HEK293 (cell line): ENCODE measurements around the gene PURB.
A peak's percentile ranks its signal among the peaks of the same experiment; 100 is the strongest.

Experiments used
- GLI4 ChIP-seq: fragments of 450-650 bp; formaldehyde crosslinking; IDR thresholded peaks from 2 replicates; pipeline ENCODE4 v1.5.1; 2016; ENCODE audit warnings: missing biosample characterization, missing genetic modification characterization
- HIC1 ChIP-seq: fragments of 450-650 bp; formaldehyde crosslinking; IDR thresholded peaks from 2 replicates; pipeline ENCODE4 v1.5.1; 2016; ENCODE audit warnings: missing biosample characterization, missing genetic modification characterization
- HOXC10 ChIP-seq: sonication (generic); formaldehyde crosslinking; IDR thresholded peaks from 2 replicates; pipeline ENCODE4 v1.8.1; 2023; ENCODE audit warnings: mild to moderate bottlenecking, missing genetic modification reagents
- HOXD13 ChIP-seq: sonication (generic); formaldehyde crosslinking; IDR thresholded peaks from 2 replicates; pipeline ENCODE4 v1.8.0; 2022; ENCODE audit warnings: missing genetic modification reagents, borderline replicate concordance
- IKZF3 ChIP-seq: fragments of 450-650 bp; IDR thresholded peaks from 2 replicates; pipeline ENCODE4 v1.5.0; 2018; ENCODE audit warnings: missing biosample characterization, mild to moderate bottlenecking, missing genetic modification characterization, moderate library complexity
- MZF1 ChIP-seq: fragments of 450-650 bp; formaldehyde crosslinking; IDR thresholded peaks from 2 replicates; pipeline ENCODE4 v1.5.1; 2017; ENCODE audit warnings: missing biosample characterization, missing genetic modification characterization, borderline replicate concordance
- OSR2 ChIP-seq: fragments of 450-650 bp; formaldehyde crosslinking; IDR thresholded peaks from 2 replicates; pipeline ENCODE4 v1.5.1; 2016; ENCODE audit warnings: missing biosample characterization, missing genetic modification characterization
- SP2 ChIP-seq: fragments of 450-650 bp; formaldehyde crosslinking; IDR thresholded peaks from 2 replicates; pipeline ENCODE4 v1.5.1; 2016; ENCODE audit warnings: missing biosample characterization, missing genetic modification characterization
- WT1 ChIP-seq: fragments of 450-650 bp; formaldehyde crosslinking; IDR thresholded peaks from 2 replicates; pipeline ENCODE4 v1.5.1; 2016; ENCODE audit warnings: missing biosample characterization, missing genetic modification characterization
- ZBTB48 ChIP-seq: fragments of 450-650 bp; formaldehyde crosslinking; IDR thresholded peaks from 2 replicates; pipeline ENCODE4 v1.5.1; 2016; ENCODE audit warnings: missing biosample characterization, missing genetic modification characterization
- ZFHX2 ChIP-seq: fragments of 450-650 bp; formaldehyde crosslinking; conservative IDR thresholded peaks from 2 replicates; pipeline ENCODE4 v1.5.1; 2016; ENCODE audit warnings: missing biosample characterization, missing genetic modification characterization
- ZNF112 ChIP-seq: fragments of 450-650 bp; formaldehyde crosslinking; IDR thresholded peaks from 2 replicates; pipeline ENCODE4 v1.5.0; 2017; ENCODE audit warnings: missing biosample characterization, missing genetic modification characterization
- ZNF121 ChIP-seq: fragments of 450-650 bp; formaldehyde crosslinking; IDR thresholded peaks from 2 replicates; pipeline ENCODE4 v1.5.1; 2016; ENCODE audit warnings: missing biosample characterization, missing genetic modification characterization
- ZNF140 ChIP-seq: fragments of 450-650 bp; formaldehyde crosslinking; IDR thresholded peaks from 2 replicates; pipeline ENCODE4 v1.5.1; 2016; ENCODE audit warnings: missing biosample characterization, missing genetic modification characterization
- ZNF155 ChIP-seq: fragments of 450-650 bp; formaldehyde crosslinking; IDR thresholded peaks from 2 replicates; pipeline ENCODE4 v1.5.1; 2016; ENCODE audit warnings: missing biosample characterization, missing genetic modification characterization
- ZNF16 ChIP-seq: fragments of 450-650 bp; formaldehyde crosslinking; IDR thresholded peaks from 2 replicates; pipeline ENCODE4 v1.5.1; 2016; ENCODE audit warnings: low read depth, missing biosample characterization, missing genetic modification characterization
- ZNF292 ChIP-seq: fragments of 450-650 bp; formaldehyde crosslinking; IDR thresholded peaks from 2 replicates; pipeline ENCODE4 v1.5.1; 2016; ENCODE audit warnings: low read depth, missing biosample characterization, missing genetic modification characterization, borderline replicate concordance
- ZNF391 ChIP-seq: fragments of 450-650 bp; formaldehyde crosslinking; IDR thresholded peaks from 2 replicates; pipeline ENCODE4 v1.5.1; 2016; ENCODE audit warnings: low read depth, missing biosample characterization, missing genetic modification characterization, borderline replicate concordance
- ZNF423 ChIP-seq: fragments of 450-650 bp; formaldehyde crosslinking; IDR thresholded peaks from 2 replicates; pipeline ENCODE4 v1.5.1; 2016; ENCODE audit warnings: missing biosample characterization, missing genetic modification characterization
- ZNF426 ChIP-seq: fragments of 450-650 bp; formaldehyde crosslinking; IDR thresholded peaks from 2 replicates; pipeline ENCODE4 v1.5.1; 2017; ENCODE audit warnings: missing biosample characterization, missing genetic modification characterization, mild to moderate bottlenecking, inconsistent platforms, moderate library complexity
- ZNF473 ChIP-seq: fragments of 450-650 bp; formaldehyde crosslinking; IDR thresholded peaks from 2 replicates; pipeline ENCODE4 v1.5.1; 2017; ENCODE audit warnings: missing biosample characterization, missing genetic modification characterization
- ZNF529 ChIP-seq: fragments of 450-650 bp; formaldehyde crosslinking; IDR thresholded peaks from 2 replicates; pipeline ENCODE4 v1.5.1; 2017; ENCODE audit warnings: missing genetic modification characterization, missing biosample characterization; ENCODE audit not compliant: insufficient replicate concordance
- ZNF530 ChIP-seq: fragments of 450-650 bp; formaldehyde crosslinking; IDR thresholded peaks from 2 replicates; pipeline ENCODE4 v1.5.1; 2016; ENCODE audit warnings: low read depth, missing biosample characterization, missing genetic modification characterization
- ZNF549 ChIP-seq: fragments of 450-650 bp; IDR thresholded peaks from 2 replicates; pipeline ENCODE4 v1.5.1; 2018; ENCODE audit warnings: missing biosample characterization, missing genetic modification characterization, mild to moderate bottlenecking, inconsistent platforms, moderate library complexity
- ZNF654 ChIP-seq: fragments of 450-650 bp; formaldehyde crosslinking; IDR thresholded peaks from 2 replicates; pipeline ENCODE4 v1.5.1; 2016; ENCODE audit warnings: low read depth, missing biosample characterization, missing genetic modification characterization
- ZNF670 ChIP-seq: fragments of 450-650 bp; formaldehyde crosslinking; IDR thresholded peaks from 2 replicates; pipeline ENCODE4 v1.5.1; 2016; ENCODE audit warnings: missing biosample characterization, missing genetic modification characterization, low read depth
- ZNF747 ChIP-seq: fragments of 450-650 bp; formaldehyde crosslinking; IDR thresholded peaks from 2 replicates; pipeline ENCODE4 v1.5.1; 2016; ENCODE audit warnings: missing biosample characterization, missing genetic modification characterization
- ZNF76 ChIP-seq: fragments of 450-650 bp; formaldehyde crosslinking; IDR thresholded peaks from 2 replicates; pipeline ENCODE4; 2016; ENCODE audit warnings: low read depth, missing biosample characterization, missing genetic modification characterization, borderline replicate concordance
- ZNF785 ChIP-seq: fragments of 450-650 bp; formaldehyde crosslinking; IDR thresholded peaks from 2 replicates; pipeline ENCODE4 v1.5.1; 2016; ENCODE audit warnings: missing biosample characterization, missing genetic modification characterization
- ZNF830 ChIP-seq: fragments of 450-650 bp; IDR thresholded peaks from 2 replicates; pipeline ENCODE4 v1.5.0; 2018; ENCODE audit warnings: missing biosample characterization, missing genetic modification characterization, low read depth, mild to moderate bottlenecking, moderate library complexity
- TF ChIP-seq, protein P1 (sequence below): fragments of 450-650 bp; formaldehyde crosslinking; IDR thresholded peaks from 2 replicates; pipeline ENCODE4 v1.5.1; 2016; ENCODE audit warnings: missing biosample characterization, missing genetic modification characterization
- TF ChIP-seq, protein P2 (sequence below): fragments of 450-650 bp; formaldehyde crosslinking; IDR thresholded peaks from 2 replicates; pipeline ENCODE4 v1.5.1; 2016; ENCODE audit warnings: missing biosample characterization, missing genetic modification characterization
- TF ChIP-seq, protein P3 (sequence below): fragments of 450-650 bp; formaldehyde crosslinking; IDR thresholded peaks from 2 replicates; pipeline ENCODE4 v1.5.1; 2017; ENCODE audit warnings: missing biosample characterization, mild to moderate bottlenecking, missing genetic modification characterization, moderate library complexity
- TF ChIP-seq, protein P4 (sequence below): fragments of 450-650 bp; formaldehyde crosslinking; IDR thresholded peaks from 2 replicates; pipeline ENCODE4 v1.5.1; 2016; ENCODE audit warnings: missing biosample characterization, missing genetic modification characterization

The PURB gene

DNA sequence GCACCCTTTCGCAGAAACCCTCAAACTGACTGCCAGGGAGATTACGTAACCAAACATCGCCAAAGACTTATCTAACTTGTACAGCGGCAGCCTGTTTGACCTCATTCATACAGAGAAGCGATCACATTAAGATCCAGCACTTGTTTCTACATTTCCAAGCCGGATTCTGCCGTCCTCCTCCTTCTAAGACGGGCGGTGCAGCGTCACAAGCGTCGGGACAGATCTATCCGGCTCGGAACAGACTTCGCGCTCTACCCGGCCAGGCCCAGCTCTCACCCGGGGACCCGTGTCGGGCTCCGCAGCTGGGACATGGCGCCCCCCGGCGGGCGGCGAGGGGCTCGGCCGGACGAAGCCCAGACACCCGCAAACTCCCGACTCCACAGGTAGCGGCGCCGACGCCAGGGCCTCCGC is 37.8 kb downstream of the PURB start (continued):
- TF ChIP-seq ZNF830 (tag by site-specific recombination) (no peak), ZBTB48 (tag by site-specific recombination) (peak; percentile 48), HOXD13 (CRISPR knock-in tag) (no peak), ZNF423 (tag by site-specific recombination) (no peak), ZNF292 (no peak), ZNF121 (tag by site-specific recombination) (no peak), ZNF473 (tag by site-specific recombination) (no peak), ZNF654 (tag by site-specific recombination) (peak; percentile 51), ZNF426 (no peak), ZNF785 (tag by site-specific recombination) (no peak), ZNF529 (tag by site-specific recombination) (no peak), WT1 (no peak), ZNF530 (tag by site-specific recombination) (no peak), IKZF3 (tag by site-specific recombination) (peak; percentile 69; the same call in 1 of the 2 replicates), ZNF391 (peak; percentile 77; the same call in 1 of the 2 replicates), ZNF747 (tag by site-specific recombination) (no peak), OSR2 (tag by site-specific recombination) (no peak), ZNF76 (peak; percentile 37; the same call in 1 of the 2 replicates), ZNF155 (tag by site-specific recombination) (no peak), ZNF16 (tag by site-specific recombination) (no peak), HOXC10 (no peak), ZNF670 (tag by site-specific recombination) (no peak), HIC1 (tag by site-specific recombination) (no peak), ZNF112 (tag by site-specific recombination) (no peak), ZNF140 (no peak), GLI4 (tag by site-specific recombination) (no peak), SP2 (tag by site-specific recombination) (no peak; the same call in 1 of the 2 replicates), ZFHX2 (tag by site-specific recombination) (no peak), MZF1 (no peak), ZNF549 (tag by site-specific recombination) (no peak)
- TF ChIP-seq, protein P1, sequence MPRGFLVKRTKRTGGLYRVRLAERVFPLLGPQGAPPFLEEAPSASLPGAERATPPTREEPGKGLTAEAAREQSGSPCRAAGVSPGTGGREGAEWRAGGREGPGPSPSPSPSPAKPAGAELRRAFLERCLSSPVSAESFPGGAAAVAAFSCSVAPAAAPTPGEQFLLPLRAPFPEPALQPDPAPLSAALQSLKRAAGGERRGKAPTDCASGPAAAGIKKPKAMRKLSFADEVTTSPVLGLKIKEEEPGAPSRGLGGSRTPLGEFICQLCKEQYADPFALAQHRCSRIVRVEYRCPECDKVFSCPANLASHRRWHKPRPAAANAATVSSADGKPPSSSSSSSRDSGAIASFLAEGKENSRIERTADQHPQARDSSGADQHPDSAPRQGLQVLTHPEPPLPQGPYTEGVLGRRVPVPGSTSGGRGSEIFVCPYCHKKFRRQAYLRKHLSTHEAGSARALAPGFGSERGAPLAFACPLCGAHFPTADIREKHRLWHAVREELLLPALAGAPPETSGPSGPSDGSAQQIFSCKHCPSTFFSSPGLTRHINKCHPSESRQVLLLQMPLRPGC: no peak; the same call in 1 of the 2 replicates
- TF ChIP-seq, protein P2, sequence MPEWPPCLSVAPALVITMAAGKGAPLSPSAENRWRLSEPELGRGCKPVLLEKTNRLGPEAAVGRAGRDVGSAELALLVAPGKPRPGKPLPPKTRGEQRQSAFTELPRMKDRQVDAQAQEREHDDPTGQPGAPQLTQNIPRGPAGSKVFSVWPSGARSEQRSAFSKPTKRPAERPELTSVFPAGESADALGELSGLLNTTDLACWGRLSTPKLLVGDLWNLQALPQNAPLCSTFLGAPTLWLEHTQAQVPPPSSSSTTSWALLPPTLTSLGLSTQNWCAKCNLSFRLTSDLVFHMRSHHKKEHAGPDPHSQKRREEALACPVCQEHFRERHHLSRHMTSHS (tag by site-specific recombination): no peak
- TF ChIP-seq, protein P3, sequence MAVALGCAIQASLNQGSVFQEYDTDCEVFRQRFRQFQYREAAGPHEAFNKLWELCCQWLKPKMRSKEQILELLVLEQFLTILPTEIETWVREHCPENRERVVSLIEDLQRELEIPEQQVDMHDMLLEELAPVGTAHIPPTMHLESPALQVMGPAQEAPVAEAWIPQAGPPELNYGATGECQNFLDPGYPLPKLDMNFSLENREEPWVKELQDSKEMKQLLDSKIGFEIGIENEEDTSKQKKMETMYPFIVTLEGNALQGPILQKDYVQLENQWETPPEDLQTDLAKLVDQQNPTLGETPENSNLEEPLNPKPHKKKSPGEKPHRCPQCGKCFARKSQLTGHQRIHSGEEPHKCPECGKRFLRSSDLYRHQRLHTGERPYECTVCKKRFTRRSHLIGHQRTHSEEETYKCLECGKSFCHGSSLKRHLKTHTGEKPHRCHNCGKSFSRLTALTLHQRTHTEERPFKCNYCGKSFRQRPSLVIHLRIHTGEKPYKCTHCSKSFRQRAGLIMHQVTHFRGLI (tag by site-specific recombination): peak; percentile 42
- TF ChIP-seq, protein P4, sequence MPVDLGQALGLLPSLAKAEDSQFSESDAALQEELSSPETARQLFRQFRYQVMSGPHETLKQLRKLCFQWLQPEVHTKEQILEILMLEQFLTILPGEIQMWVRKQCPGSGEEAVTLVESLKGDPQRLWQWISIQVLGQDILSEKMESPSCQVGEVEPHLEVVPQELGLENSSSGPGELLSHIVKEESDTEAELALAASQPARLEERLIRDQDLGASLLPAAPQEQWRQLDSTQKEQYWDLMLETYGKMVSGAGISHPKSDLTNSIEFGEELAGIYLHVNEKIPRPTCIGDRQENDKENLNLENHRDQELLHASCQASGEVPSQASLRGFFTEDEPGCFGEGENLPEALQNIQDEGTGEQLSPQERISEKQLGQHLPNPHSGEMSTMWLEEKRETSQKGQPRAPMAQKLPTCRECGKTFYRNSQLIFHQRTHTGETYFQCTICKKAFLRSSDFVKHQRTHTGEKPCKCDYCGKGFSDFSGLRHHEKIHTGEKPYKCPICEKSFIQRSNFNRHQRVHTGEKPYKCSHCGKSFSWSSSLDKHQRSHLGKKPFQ (tag by site-specific recombination): no peak
